KOPT-K1 (cell line): ENCODE data around the gene DNAH3.
"Not testable (repeated sequence)": the region's sequence is repeated elsewhere in the genome, so short reads cannot be mapped to it uniquely, and the experiment has no call there.

ENCODE experiments used
- H3K27ac ChIP-seq: fragments of 200-600 bp; sonication (generic); 2 replicates; pipeline ENCODE4 v1.5.1; 2016; ENCODE audit warnings: antibody characterized with exemption, mild to moderate bottlenecking, low read depth, low read length; ENCODE audit not compliant: poor library complexity, severe bottlenecking
- H3K36me3 ChIP-seq: fragments of 200-600 bp; sonication (generic); 2 replicates; pipeline ENCODE4 v1.5.1; 2017; ENCODE audit warnings: antibody characterized with exemption, mild to moderate bottlenecking, low read length, moderate library complexity; ENCODE audit not compliant: insufficient read depth
- H3K9me3 ChIP-seq: fragments of 200-600 bp; sonication (generic); 2 replicates; pipeline ENCODE4 v1.5.1; 2017; ENCODE audit warnings: antibody characterized with exemption, low read length, mild to moderate bottlenecking; ENCODE audit not compliant: insufficient read depth, poor library complexity, severe bottlenecking

The DNAH3 gene

DNA sequence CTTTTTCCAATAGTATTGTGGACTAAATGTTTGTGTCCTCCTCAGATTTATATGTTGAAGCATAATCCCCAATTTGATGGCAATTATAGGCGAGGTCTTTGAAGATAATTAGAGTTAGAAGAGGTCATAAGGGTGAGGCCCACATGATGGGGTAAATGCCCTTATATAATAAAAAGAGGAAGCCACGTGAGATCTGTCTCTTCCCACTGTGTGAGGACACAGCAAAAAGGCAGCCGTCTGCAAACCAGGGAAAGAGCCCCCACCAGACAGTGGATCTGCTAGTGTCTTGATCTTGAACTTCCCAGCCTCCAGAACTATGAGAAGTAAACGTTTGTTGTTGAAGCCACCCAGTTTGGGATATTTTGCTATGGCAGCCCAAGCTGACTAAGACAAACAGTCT lies 174.1 kb downstream of the DNAH3 start:
- H3K9me3 ChIP-seq, result no peaks in the 10 kb centered on the region
- H3K27ac ChIP-seq, result no peak overlapping the region
- H3K36me3 ChIP-seq, result no peaks in the 10 kb centered on the region

DNA sequence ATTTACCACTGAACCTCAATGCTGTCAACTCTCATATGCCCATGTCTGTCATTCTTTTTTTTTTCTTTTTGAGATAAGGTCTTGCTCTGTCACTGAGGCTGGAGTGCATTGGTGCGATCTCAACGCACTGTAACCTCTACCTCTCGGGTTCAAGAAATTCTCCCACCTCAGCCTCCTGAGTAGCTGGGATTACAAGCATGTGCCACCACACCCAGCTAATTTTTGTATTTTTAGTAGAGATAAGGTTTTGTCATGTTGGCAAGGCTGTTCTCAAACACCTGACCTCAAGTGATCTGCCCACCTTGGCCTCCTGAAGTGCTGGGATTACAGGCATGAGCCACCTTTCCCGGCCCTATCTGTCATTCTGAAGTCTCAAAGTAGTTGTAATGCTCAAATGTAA lies 177.4 kb downstream of the DNAH3 start:
- not testable (repeated sequence) for H3K36me3 ChIP-seq, H3K9me3 ChIP-seq, H3K27ac ChIP-seq

DNA sequence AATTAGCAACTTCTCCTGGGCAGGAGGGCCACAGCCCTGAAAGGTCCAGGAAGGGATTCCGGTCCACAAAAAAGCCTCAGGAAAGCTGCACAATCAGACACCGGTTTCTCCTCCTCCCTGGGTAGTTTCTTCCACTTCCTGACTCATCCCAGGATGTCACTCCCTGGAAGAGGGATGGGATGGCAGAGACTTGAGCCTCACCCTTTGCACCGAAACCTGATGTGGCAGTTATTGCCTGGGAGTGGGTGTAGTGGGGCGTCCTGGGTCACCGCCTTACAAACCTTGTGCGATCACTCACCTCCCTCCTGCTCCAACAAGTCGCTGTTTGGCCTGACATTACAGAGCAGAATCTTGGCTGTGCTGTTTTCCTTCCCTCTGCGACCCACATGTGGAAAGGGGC lies 179.2 kb downstream of the DNAH3 start:
- no peaks in the 10 kb centered on the region for H3K9me3 ChIP-seq
- no peaks in the 10 kb centered on the region for H3K36me3 ChIP-seq

GRCh38 chr16:20969386-20969785 lies 181.3 kb downstream of the DNAH3 start:
- H3K27ac ChIP-seq, result no peak overlapping the region
- no peaks in the 10 kb centered on the region for H3K36me3 ChIP-seq

More for the DNA sequence above, 179.2 kb downstream of the DNAH3 start:
- H3K27ac ChIP-seq, result no peak overlapping the region

GRCh38 chr16:20968765-20969164 lies 181.9 kb downstream of the DNAH3 start:
- Histone ChIP-seq H3K36me3 (no peaks in the 10 kb centered on the region), H3K9me3 (no peaks in the 10 kb centered on the region), H3K27ac (no peak overlapping the region)

More at GRCh38 chr16:20969386-20969785, 181.3 kb downstream of the DNAH3 start:
- no peaks in the 10 kb centered on the region for H3K9me3 ChIP-seq

DNA sequence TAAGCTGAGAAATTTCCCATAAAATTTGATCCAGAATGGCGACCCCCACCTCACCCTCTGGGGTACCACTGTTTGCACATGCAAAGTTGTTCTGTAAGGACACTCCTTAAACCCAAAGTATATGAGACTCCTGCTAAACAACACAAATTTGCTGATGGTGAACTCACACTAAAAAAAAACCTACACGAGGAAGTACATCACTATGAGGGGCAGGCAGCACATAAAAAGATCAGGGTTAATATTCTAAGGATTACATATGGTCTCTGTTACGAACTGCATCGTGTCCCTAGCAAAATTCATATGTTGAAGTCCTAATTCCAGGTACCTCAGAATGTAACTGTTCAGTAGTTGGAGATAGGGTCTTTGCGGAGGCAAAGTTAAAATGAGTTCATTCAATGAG lies 189.7 kb downstream of the DNAH3 start:
- Histone ChIP-seq H3K36me3 (no peaks in the 10 kb centered on the region), H3K27ac (no peak overlapping the region), H3K9me3 (no peaks in the 10 kb centered on the region)

- Histone ChIP-seq H3K9me3 (no peaks in the 10 kb centered on the region), H3K27ac (no peak overlapping the region), H3K36me3 (no peaks in the 10 kb centered on the region)
These were observed 193.5 kb downstream of the DNAH3 start for GRCh38 chr16:20957153-20957552.

DNA sequence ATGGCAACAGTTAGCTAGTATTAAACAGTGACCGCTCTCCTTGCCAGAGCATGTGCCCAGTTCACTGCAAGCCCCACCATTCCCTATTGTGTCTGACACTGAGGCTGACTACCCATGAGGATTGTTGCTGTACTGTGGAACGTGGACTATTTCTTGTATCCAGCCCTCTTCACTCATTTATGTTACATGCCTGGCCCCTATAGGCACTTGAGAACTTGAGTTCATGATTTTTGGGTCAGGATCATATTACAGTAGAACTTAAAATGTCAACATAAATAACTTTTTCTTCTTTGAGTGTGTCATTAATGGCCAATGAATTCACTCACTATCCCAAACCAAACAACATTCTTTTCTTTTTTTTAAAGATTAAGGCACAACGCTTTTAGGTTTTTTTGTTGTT lies 194.3 kb downstream of the DNAH3 start:
- Histone ChIP-seq H3K36me3 (no peaks in the 10 kb centered on the region), H3K27ac (no peak overlapping the region), H3K9me3 (no peaks in the 10 kb centered on the region)

GRCh38 chr16:20954574-20954973 lies 196.1 kb downstream of the DNAH3 start:
- H3K36me3 ChIP-seq, result no peaks in the 10 kb centered on the region
- no peak overlapping the region for H3K27ac ChIP-seq
- no peaks in the 10 kb centered on the region for H3K9me3 ChIP-seq

DNA sequence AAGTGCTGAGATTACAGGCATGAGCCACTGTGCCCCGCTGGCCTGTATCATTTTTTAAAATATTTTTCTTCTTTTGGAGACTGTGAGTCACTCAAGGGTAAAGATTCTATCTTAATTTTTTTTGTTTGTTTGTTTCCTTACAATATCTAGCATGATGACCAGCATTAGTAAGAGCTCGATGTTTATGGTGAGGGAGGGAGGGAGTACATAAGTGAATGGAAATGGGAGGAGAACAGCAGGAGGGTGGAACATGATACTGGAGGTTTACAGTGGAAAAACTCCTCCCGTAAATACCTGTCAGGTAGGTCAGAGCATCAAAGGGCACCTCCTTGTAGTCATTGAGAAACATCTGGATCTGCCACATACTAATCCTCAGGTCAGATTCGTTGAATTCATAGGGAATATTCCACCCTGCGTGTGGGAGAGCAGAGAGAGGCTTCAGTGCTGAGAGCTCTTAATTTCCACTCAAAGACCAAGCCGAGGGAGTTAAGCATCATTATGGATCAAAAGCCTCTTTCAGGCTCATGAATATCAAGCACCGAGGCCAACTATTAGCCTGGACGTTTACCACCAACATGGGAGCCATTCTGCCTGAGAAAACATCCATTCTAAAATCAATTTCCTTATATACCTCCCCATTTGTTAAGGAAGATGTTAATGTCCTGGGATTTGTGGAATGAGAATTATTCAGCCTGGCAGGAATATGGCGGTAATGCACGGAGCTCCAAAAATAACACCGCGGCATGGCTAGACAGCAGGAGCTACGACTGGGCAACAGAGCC lies 198.3 kb downstream of the DNAH3 start:
- Histone ChIP-seq H3K36me3 (no peaks in the 10 kb centered on the region), H3K27ac (no peak overlapping the region), H3K9me3 (no peaks in the 10 kb centered on the region)

DNA sequence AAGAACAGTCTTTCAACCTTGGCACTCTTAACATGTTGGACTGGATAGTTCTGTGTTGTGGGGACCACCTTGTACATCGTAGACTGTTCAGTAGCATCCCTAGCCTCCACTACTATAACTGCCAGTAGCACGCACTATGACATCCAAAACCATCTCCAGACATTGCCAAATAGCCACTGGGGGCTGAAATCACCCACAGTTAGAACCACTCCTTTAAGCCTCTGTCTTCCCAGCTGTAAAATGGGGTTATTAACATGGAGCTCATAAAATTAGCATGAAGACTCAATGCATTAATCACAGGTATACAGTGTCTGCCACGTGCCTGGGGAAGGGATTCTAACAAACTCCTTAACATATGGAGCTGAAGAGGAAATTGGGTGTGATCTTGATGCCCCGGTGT lies 200.4 kb downstream of the DNAH3 start:
- no peaks in the 10 kb centered on the region for H3K36me3 ChIP-seq
- H3K27ac ChIP-seq, result no peak overlapping the region
- no peaks in the 10 kb centered on the region for H3K9me3 ChIP-seq

GRCh38 chr16:20949660-20950059 lies 201.0 kb downstream of the DNAH3 start:
- Histone ChIP-seq H3K9me3 (no peaks in the 10 kb centered on the region), H3K36me3 (no peaks in the 10 kb centered on the region), H3K27ac (no peak overlapping the region)

GRCh38 chr16:20948444-20948843 lies 202.2 kb downstream of the DNAH3 start:
- no peaks in the 10 kb centered on the region for H3K36me3 ChIP-seq
- H3K9me3 ChIP-seq, result no peaks in the 10 kb centered on the region
- no peak overlapping the region for H3K27ac ChIP-seq

DNA sequence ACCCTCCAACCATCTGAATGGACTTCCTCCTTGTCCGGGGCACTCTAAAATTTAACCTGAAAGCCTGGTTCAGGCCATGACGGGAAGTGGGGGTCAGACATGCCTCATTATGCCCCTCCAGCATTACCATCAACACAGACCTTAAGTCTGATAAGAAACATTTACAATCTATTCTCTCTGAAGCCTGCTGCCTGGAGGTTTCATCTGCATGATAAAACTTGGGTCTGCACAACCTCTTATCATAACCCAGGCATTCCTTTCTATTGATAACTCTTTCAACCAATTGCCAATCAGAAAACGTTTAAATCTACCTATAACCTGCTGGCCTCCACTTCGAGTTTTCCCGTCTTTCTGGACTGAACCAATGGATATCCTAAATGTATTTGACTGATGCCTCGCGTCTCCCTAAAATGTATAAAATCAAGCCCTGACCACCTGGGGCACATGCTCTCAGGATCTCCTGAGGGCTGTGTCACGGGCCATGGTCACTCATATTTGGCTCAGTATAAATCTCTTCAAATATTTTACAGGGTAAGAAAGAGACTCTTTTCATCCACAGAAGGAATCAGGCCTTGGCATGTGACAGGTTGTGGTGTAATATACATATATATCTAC lies 204.5 kb downstream of the DNAH3 start:
- H3K9me3 ChIP-seq, result no peaks in the 10 kb centered on the region
- no peaks in the 10 kb centered on the region for H3K36me3 ChIP-seq
- no peak overlapping the region for H3K27ac ChIP-seq

DNA sequence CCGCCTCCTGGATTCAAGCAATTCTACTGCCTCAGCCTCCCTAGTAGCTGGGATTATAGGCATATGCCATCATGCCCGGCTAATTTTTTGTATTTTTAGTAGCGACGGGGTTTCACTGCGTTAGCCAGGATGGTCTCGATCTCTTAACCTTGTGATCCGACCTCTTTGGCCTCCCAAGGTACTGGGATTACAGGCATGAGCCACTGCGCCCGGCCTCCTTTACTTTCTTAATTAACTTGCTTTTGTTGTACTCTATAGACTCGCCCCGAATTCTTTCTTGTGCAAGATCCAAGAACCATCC lies 205.1 kb downstream of the DNAH3 start:
- H3K36me3 ChIP-seq, H3K9me3 ChIP-seq, H3K27ac ChIP-seq: not testable (repeated sequence)

DNA sequence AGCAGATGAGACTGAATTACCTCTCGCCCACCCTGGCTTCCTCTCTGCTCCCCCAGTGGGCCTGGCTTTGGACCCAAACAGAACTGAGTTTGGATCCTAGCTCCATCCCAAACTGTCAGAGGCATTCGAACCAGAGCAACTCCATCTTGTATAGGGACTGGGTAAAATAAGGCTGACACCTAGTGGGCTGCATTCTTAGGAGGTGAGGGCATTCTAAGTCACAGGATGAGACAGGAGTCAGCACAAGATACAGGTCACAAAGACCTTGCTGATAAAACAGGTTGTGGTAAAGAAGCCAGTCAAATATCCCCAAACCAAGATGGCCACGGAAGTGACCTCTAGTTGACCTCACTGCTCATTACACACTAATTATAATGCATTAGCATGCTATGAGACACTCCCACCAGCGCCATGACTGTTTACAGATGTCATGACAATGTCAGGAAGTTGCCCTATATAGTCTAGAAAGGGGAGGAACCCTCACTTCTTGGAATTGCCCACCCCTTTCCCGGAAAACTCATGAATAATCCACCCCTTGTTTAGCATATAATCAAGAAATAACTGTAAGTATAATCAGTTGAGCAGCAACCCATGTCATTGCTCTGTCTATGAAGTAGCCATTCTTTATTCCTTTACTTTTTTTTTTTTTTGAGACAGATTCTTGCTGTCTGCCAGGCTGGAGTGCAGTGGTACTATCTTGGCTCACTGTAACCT lies 205.6 kb downstream of the DNAH3 start:
- H3K36me3 ChIP-seq, result no peaks in the 10 kb centered on the region
- H3K9me3 ChIP-seq, result no peaks in the 10 kb centered on the region
- no peak overlapping the region for H3K27ac ChIP-seq
